K562 (cell line): ENCODE results near the gene DOCK1. TPM values are rescaled to one million over a fixed set of nuclear protein-coding genes. Genes with fewer than 3 reads are reported as not detected.

ENCODE experiments used
- ATAC-seq: fragments of 200-7000 bp; cut with Tn5 transposase; 3 replicates; pipeline ENCODE4 v1.9.1; 2020; ENCODE audit warnings: moderate library complexity
- BruUV-seq: library from RNA; stranded (reverse); fragments of 400-500 nt; replicated peaks from 2 replicates; lab custom pipeline; 2021; lab: Mats Ljungman, UMichigan
- CTCF ChIA-PET: fragments of 300-600 bp; formaldehyde crosslinking; extraction: SDS; loops from one replicate; lab custom pipeline; 2021; ENCODE audit warnings: low intra/inter-chr PET ratio; lab: Yijun Ruan, JAX
- POLR2A ChIA-PET: fragments of 300-600, 350-650 bp; sonication (Branson Sonifier 250); formaldehyde crosslinking; extraction: SDS; loops from one replicate; lab custom pipeline; 2021; ENCODE audit warnings: antibody characterized with exemption, inconsistent platforms; lab: Yijun Ruan, JAX
- DNase-seq, 4 experiments: peaks; one replicate each; pipeline versions ENCODE4 v3.0.0 to v3.0.0-alpha.2; 2011 to 2018; ENCODE audit warnings: low spot score in 3 of 4, mixed read lengths in 3 of 4; ENCODE audit errors: extremely low read depth in 1 of 4
- FAIRE-seq: peaks from 2 replicates; lab custom pipeline; 2011; peaks lifted over from hg19 to GRCh38; lab: Jason Lieb, UNC
- H2AFZ ChIP-seq: 2 replicates; pipeline ENCODE4 v1.6.0; 2011; ENCODE audit warnings: low read depth, low read length, control low read depth, inconsistent platforms
- H3K27ac ChIP-seq: fragments of 200-600 bp; 3 replicates; pipeline ENCODE4 v1.8.0; 2011; ENCODE audit warnings: low read depth, mild to moderate bottlenecking, control low read depth, inconsistent platforms, low read length, moderate library complexity, mixed read lengths; ENCODE audit errors: extremely low read depth
- H3K27me3 ChIP-seq, 2 experiments: fragments of 300-600 bp in 1 of 2; 2 replicates in 1 of 2; 3 replicates in 1 of 2; pipeline versions ENCODE4 v1.6.0 to v1.8.0; 2011; ENCODE audit warnings: inconsistent platforms in 2 of 2, low read length in 2 of 2, mild to moderate bottlenecking in 1 of 2, mixed read lengths in 1 of 2, moderate library complexity in 1 of 2; ENCODE audit not compliant: control insufficient read depth in 2 of 2, insufficient read depth in 2 of 2
- H3K36me3 ChIP-seq: fragments of 300-600 bp; 3 replicates; pipeline ENCODE4 v1.8.0; 2011; ENCODE audit warnings: mild to moderate bottlenecking, low read length, inconsistent platforms; ENCODE audit not compliant: control insufficient read depth, insufficient read depth
- H3K4me1 ChIP-seq, 2 experiments: fragments of 200-600 bp in 1 of 2; replicated peaks in 1 of 2; 2 replicates in 1 of 2; 3 replicates in 1 of 2; pipeline versions ENCODE4 v1.5.1 to v1.8.0; 2011; ENCODE audit warnings: inconsistent platforms in 2 of 2, low read length in 2 of 2, mild to moderate bottlenecking in 1 of 2, mixed read lengths in 1 of 2, moderate library complexity in 1 of 2; ENCODE audit not compliant: control insufficient read depth in 2 of 2, insufficient read depth in 2 of 2
- H3K4me2 ChIP-seq: 2 replicates; pipeline ENCODE4 v1.6.1; 2011; ENCODE audit warnings: low read length, control low read depth, inconsistent platforms, mixed read lengths; ENCODE audit not compliant: insufficient read depth
- H3K4me3 ChIP-seq: fragments of 200-600 bp; sonication (generic), shearing (Covaris generic); 2 replicates; pipeline ENCODE4 v1.5.1; 2016; ENCODE audit warnings: control low read depth, inconsistent platforms
- H3K79me2 ChIP-seq: fragments of 200-600 bp; 3 replicates; pipeline ENCODE4 v1.8.0; 2011; ENCODE audit warnings: low read length, inconsistent platforms; ENCODE audit not compliant: control insufficient read depth, insufficient read depth
- H3K9ac ChIP-seq, 2 experiments: 2 replicates each; pipeline versions ENCODE4 v1.6.0 to v1.6.1; 2011; ENCODE audit warnings: low read depth in 2 of 2, low read length in 2 of 2, control low read depth in 1 of 2, inconsistent platforms in 1 of 2, mild to moderate bottlenecking in 1 of 2, mixed read lengths in 1 of 2; ENCODE audit not compliant: insufficient read depth in 1 of 2
- H3K9me1 ChIP-seq: one replicate; pipeline ENCODE4 v1.6.0; 2011; ENCODE audit warnings: inconsistent platforms, mild to moderate bottlenecking, low read length, moderate library complexity; ENCODE audit not compliant: control insufficient read depth, insufficient read depth
- H3K9me3 ChIP-seq: replicated peaks from 2 replicates; pipeline ENCODE4 v1.5.1; 2011; ENCODE audit warnings: low read depth, low read length, inconsistent platforms; ENCODE audit not compliant: control insufficient read depth, insufficient read depth
- H4K20me1 ChIP-seq: replicated peaks from 2 replicates; pipeline ENCODE4 v1.6.1; 2011; ENCODE audit warnings: low read length, inconsistent platforms, mixed read lengths; ENCODE audit not compliant: control insufficient read depth, insufficient read depth
- CREBBP ChIP-seq: IDR thresholded peaks from one replicate; pipeline ENCODE4 v1.6.1; 2012; ENCODE audit warnings: low read depth, mild to moderate bottlenecking, control low read depth, inconsistent platforms, low read length
- DACH1 ChIP-seq: fragments of 450-650 bp; IDR thresholded peaks from 2 replicates; pipeline ENCODE4 v1.6.1; 2018; ENCODE audit not compliant: partially characterized antibody
- ERF ChIP-seq: fragments of 450-650 bp; formaldehyde crosslinking; IDR thresholded peaks from 2 replicates; pipeline ENCODE4 v1.4.0; 2020; ENCODE audit warnings: mild to moderate bottlenecking, mixed read lengths
- FOXA3 ChIP-seq, 2 experiments: fragments of 450-650 bp in 1 of 2; sonication (generic) in 1 of 2; formaldehyde crosslinking; IDR thresholded peaks in 1 of 2; conservative IDR thresholded peaks in 1 of 2; 2 replicates each; pipeline versions ENCODE4 v1.4.0 to v1.8.0; 2020 to 2022; ENCODE audit warnings: mild to moderate bottlenecking in 2 of 2, missing genetic modification reagents in 1 of 2
- GABPB2 ChIP-seq: fragments of 250-450 bp; sonication (Bioruptor Pico); conservative IDR thresholded peaks from 2 replicates; pipeline ENCODE4 v1.5.1; 2021; ENCODE audit warnings: mild to moderate bottlenecking
- HNRNPL ChIP-seq: fragments of 200-400 bp; formaldehyde crosslinking; IDR thresholded peaks from 2 replicates; pipeline ENCODE4 v1.6.1; 2017; ENCODE audit warnings: low read depth, mild to moderate bottlenecking, low read length
- HNRNPUL1 ChIP-seq: fragments of 200-400 bp; formaldehyde crosslinking; IDR thresholded peaks from 2 replicates; pipeline ENCODE4 v1.6.1; 2017; ENCODE audit warnings: low read length
- ILF3 ChIP-seq: fragments of 450-650 bp; IDR thresholded peaks from 2 replicates; pipeline ENCODE4 v1.6.1; 2018; ENCODE audit warnings: antibody characterized with exemption, mild to moderate bottlenecking, moderate library complexity, borderline replicate concordance
- KLF16 ChIP-seq: IDR thresholded peaks from 2 replicates; pipeline ENCODE4 v1.6.1; 2016; ENCODE audit warnings: antibody characterized with exemption
- OTX1 ChIP-seq: fragments of 450-650 bp; formaldehyde crosslinking; IDR thresholded peaks from 2 replicates; pipeline ENCODE4 v1.4.0; 2022; ENCODE audit warnings: mild to moderate bottlenecking
- RBM22 ChIP-seq: fragments of 200-400 bp; formaldehyde crosslinking; IDR thresholded peaks from 2 replicates; pipeline ENCODE4 v1.6.1; 2018; ENCODE audit warnings: low read length, low read depth; ENCODE audit not compliant: poor library complexity, severe bottlenecking
- SLC30A9 ChIP-seq: fragments of 250-450 bp; sonication (Bioruptor Pico); IDR thresholded peaks from 2 replicates; pipeline ENCODE4 v1.8.0; 2022; ENCODE audit warnings: mild to moderate bottlenecking, moderate library complexity
- SREBF2 ChIP-seq: sonication (generic); formaldehyde crosslinking; IDR thresholded peaks from 2 replicates; pipeline ENCODE4 v1.4.0; 2020; ENCODE audit warnings: mild to moderate bottlenecking, missing genetic modification reagents
- ZNF24 ChIP-seq: fragments of 450-650 bp; IDR thresholded peaks from 2 replicates; pipeline ENCODE4 v1.6.1; 2016
- ZNF778 ChIP-seq: fragments of 450-650 bp; formaldehyde crosslinking; IDR thresholded peaks from 2 replicates; pipeline ENCODE4 v1.4.0; 2020; ENCODE audit warnings: mild to moderate bottlenecking, moderate library complexity
- WGBS: fragments of 100-300 bp; shearing (Covaris generic); methylation state at CpG from one replicate; pipeline ENCODE4 v1.1.6; 2016; ENCODE audit warnings: low coverage, mixed read lengths; ENCODE audit not compliant: insufficient coverage; ENCODE audit errors: missing lambda C conversion rate; 5-methylcytosine and 5-hydroxymethylcytosine counted together
- in situ Hi-C: fragments of 300-500 bp; cut with MboI; formaldehyde crosslinking; loops from 4 replicates; pipeline ENCODE4 v1.15.0; 2018; ENCODE audit warnings: inconsistent platforms, mixed read lengths
- intact Hi-C: fragments of 100-400 bp; cut with micrococcal nuclease; formaldehyde crosslinking; loops from 2 replicates; pipeline ENCODE4 v1.14.2; 2022
- polyA plus RNA-seq, 8 experiments: library from polyadenylated mRNA; depleted of rRNA in 4 of 8; stranded (reverse) in 5 of 8; unstranded in 3 of 8; fragments of >200 nt; fragmentation: Nextera tagmentation in 2 of 8; fragmentation: Illumina TruSeq in 1 of 8; extraction: Ambion mirVana in 2 of 8; extraction: Trizol in 1 of 8; gene quantifications; 2 replicates each; pipeline versions ENCODE4 v1.2.1 to v1.2.3, GENCODE V29; 2011 to 2014; ENCODE audit warnings: inconsistent platforms in 1 of 8, missing spikeins in 1 of 8
- total RNA-seq, 7 experiments: library from RNA; depleted of rRNA in 6 of 7; stranded (reverse); fragments of >200 nt in 6 of 7; fragmentation: Illumina TruSeq in 2 of 7; extraction: Trizol in 2 of 7; gene quantifications; 2 replicates each; pipeline versions ENCODE4 v1.2.1 to v1.2.3, GENCODE V29; 2011 to 2021; ENCODE audit warnings: low replicate concordance in 1 of 7
- TF ChIP-seq, protein P1 (sequence below): sonication (generic); formaldehyde crosslinking; IDR thresholded peaks from 2 replicates; pipeline ENCODE4 v1.8.0; 2022; ENCODE audit warnings: missing genetic modification reagents, mild to moderate bottlenecking, borderline replicate concordance
- TF ChIP-seq, protein P2 (sequence below), 2 experiments: fragments of 450-650 bp in 1 of 2; sonication (generic) in 1 of 2; formaldehyde crosslinking; conservative IDR thresholded peaks; 2 replicates each; pipeline versions ENCODE4 v1.4.0 to v1.8.1; 2020 to 2022; ENCODE audit warnings: mild to moderate bottlenecking in 1 of 2, missing genetic modification reagents in 1 of 2

DOCK1 gene
- total and polyA plus RNA-seq, 9 of the 15 experiments (the other 6 are each of a cell fraction or from before 2014, with no cell fraction given) = 0.31 TPM; not detected in 8

DNA sequence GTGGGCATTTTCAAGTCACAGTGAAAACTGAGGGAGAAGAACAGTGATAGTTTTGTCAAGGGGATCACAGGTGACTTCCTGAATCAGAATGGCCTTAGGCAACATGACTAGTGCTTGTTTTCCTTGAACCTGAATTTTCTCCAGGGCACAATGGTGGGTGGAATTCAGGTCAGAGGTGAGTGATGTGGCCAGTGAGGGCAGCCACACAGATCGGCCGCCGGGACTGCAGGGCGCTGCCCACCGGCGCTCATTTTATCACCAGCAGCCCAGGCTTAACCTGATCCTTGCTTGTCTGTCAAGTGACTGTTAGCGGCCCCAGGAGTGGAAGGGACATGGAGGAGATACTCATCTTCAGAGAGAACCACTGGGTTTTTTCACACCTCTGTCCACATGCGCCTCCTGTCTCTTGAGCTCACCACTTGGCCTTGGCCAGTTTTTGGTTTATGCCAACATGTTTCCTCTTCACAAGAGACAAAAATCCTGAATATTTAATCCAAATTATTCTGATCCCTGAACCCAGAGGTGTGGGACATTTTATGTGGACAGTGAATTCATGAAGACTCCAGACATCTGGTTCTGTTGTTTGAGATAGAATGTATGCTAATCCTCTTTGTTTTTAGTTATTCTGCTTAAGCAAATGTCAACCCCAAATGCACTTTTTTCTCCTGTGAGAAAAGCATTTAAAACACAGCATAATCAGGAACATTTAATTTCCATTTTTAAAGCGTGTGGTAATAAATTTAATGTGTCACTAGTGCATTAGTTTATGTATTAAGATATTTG is 108.7 kb downstream of the DOCK1 start:
- intact Hi-C loops (no loop called here), in situ Hi-C loops (no loop called here)
- H3K9ac ChIP-seq = no peak overlapping the region
- CTCF ChIA-PET = no interaction called here
- POLR2A ChIA-PET = no interaction called here
- WGBS = 0% methylated on average over 7 of the region's 9 CpGs
- no peak overlapping the region for H3K4me2 ChIP-seq
- H3K27ac ChIP-seq = no peak overlapping the region
- no peaks in the 10 kb centered on the region for H3K9me1 ChIP-seq
- H3K4me1 ChIP-seq = no peaks in the 10 kb centered on the region
- no peak for TF ChIP-seq OTX1
- TF ChIP-seq SREBF2 (CRISPR knock-in tag) = no peak
- no peak for TF ChIP-seq HNRNPUL1
- no peak for TF ChIP-seq RBM22
- TF ChIP-seq, protein P1, sequence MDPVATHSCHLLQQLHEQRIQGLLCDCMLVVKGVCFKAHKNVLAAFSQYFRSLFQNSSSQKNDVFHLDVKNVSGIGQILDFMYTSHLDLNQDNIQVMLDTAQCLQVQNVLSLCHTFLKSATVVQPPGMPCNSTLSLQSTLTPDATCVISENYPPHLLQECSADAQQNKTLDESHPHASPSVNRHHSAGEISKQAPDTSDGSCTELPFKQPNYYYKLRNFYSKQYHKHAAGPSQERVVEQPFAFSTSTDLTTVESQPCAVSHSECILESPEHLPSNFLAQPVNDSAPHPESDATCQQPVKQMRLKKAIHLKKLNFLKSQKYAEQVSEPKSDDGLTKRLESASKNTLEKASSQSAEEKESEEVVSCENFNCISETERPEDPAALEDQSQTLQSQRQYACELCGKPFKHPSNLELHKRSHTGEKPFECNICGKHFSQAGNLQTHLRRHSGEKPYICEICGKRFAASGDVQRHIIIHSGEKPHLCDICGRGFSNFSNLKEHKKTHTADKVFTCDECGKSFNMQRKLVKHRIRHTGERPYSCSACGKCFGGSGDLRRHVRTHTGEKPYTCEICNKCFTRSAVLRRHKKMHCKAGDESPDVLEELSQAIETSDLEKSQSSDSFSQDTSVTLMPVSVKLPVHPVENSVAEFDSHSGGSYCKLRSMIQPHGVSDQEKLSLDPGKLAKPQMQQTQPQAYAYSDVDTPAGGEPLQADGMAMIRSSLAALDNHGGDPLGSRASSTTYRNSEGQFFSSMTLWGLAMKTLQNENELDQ = no peak
- TF ChIP-seq FOXA3 (CRISPR knock-in tag; conservative IDR thresholded peaks at IDR 0.05 in 1 of 2, IDR thresholded peaks at IDR 0.05 in 1 of 2) = no peak
- TF ChIP-seq ILF3 = no peak
- no peak for TF ChIP-seq HNRNPL
- no peak for TF ChIP-seq DACH1
- TF ChIP-seq GABPB2 (CRISPR knock-in tag) = no peak
- TF ChIP-seq CREBBP = no peak
- TF ChIP-seq ZNF778 = no peak
- no peak for TF ChIP-seq KLF16
- no peak for TF ChIP-seq ERF (CRISPR knock-in tag)
- TF ChIP-seq ZNF24 = no peak
- TF ChIP-seq, protein P2, sequence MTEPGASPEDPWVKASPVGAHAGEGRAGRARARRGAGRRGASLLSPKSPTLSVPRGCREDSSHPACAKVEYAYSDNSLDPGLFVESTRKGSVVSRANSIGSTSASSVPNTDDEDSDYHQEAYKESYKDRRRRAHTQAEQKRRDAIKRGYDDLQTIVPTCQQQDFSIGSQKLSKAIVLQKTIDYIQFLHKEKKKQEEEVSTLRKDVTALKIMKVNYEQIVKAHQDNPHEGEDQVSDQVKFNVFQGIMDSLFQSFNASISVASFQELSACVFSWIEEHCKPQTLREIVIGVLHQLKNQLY (CRISPR knock-in tag; conservative IDR thresholded peaks at IDR 0.05) = no peak
- TF ChIP-seq SLC30A9 (CRISPR knock-in tag) = no peak
- H3K27me3 ChIP-seq = no peaks in the 10 kb centered on the region
- FAIRE-seq = no peak
- no peaks in the 10 kb centered on the region for H3K36me3 ChIP-seq
- no peaks in the 10 kb centered on the region for H4K20me1 ChIP-seq
- BruUV-seq = no TSS peak
- no peaks in the 10 kb centered on the region for H3K9me3 ChIP-seq
- no peak overlapping the region for H2AFZ ChIP-seq
- H3K4me3 ChIP-seq = no peak overlapping the region
- no peaks in the 10 kb centered on the region for H3K79me2 ChIP-seq
- no peak for DNase-seq
- no peak for ATAC-seq
